DMS79 treated with DMSO at 0.1 percent for 48 hours (cell line): ENCODE data around the gene CHN2.
"Not testable (repeated sequence)": the region's sequence is repeated elsewhere in the genome, so short reads cannot be mapped to it uniquely, and the experiment has no call there.

Source experiments
- DNase-seq: peaks from one replicate; lab custom pipeline; 2025; lab: John Stamatoyannopoulos, UW

CHN2 gene

DNA sequence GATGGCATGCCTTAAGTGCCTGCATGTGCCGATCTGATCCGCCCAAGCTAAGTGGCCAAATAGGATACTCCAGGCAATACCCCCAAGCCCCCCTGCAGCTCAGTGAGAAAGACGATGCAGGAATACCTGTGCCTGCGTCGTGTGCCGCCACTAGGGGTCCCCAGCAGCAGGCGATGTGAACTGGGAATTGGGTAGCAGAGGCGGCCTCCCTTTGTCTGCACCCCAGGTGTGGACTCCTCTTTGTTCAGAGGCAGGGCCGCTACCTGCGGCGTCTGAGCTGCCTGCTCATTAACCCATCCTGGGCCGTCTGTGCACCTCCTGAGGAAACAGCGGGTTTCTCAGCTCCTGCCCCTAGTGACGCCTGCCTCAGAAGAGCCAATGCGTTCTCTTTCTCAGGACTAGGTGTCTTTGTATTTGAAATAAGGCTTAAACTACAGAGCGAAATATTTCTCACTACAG lies 4.8 kb upstream of the CHN2 start:
- DNase-seq: peak; percentile 89

DNA sequence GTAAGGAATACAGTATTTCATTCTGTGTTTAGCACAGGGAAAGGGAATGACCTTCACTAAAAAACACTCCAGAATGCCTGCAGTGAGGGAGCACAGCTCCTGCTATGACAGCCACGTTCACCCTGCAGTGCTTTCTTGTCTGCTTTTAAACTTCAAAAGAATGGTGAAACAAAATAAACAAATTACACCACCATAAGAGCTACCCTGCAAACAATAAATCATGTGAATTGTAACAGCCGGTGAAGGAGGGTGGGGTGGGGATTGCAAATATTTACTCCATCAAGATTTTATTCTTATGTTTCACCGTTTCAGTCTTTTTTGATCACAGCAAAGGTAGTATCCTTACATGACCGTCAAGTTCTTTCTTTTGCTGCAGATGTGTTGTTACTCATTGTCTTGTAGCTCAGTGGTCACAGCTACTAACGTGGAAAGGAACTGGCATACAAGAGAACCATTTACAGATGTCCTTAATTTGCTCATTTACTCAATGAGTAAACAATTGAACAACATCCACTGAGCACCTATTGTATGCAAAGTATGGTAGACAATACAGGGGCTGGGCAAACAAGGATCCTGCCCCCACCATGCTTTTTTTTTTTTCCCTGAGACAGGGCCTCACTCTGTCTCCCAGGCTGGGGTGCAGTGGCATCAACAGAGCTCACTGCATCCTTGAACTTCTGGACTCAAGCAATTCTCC lies 4.1 kb upstream of the CHN2 start:
- peak; percentile 81 for DNase-seq

DNA sequence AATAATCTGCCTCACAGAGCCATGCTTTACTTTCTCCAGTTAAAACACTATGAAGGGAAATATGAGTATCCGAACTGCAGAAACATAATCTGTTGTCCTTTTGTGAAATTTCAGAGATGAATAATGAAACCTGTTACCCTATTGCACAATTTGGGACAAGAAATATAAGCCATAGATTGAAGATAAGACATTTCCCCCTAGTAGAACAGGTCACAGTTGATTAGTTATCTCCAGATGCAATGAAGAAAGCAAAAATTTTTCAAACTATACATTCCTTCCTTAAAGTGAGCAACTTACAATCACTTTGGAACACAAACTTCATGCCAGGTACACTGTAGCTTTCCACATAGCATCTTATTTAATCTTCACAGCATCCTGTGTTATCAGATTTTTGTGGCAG lies 2.3 kb upstream of the CHN2 start:
- no peak for DNase-seq

DNA sequence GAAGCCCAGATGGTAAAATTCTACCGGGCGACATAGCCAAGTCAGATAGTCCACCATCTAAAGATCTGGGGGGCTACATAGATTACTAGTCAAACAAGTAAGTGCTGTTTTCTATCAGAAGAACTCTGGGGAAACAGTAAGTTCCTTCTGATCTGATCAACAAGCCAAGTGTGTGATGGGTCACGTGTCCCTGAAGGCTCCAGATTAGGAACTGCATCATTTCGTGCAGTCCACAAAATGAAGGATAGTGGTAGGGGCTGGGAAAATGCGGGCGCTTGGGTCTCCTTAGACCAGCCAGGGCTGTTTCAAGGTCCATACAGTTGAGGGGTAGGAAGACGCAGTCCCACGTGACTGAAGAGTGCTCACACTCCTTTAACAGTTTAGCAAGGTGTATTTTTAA lies 1.8 kb upstream of the CHN2 start:
- DNase-seq: no peak

DNA sequence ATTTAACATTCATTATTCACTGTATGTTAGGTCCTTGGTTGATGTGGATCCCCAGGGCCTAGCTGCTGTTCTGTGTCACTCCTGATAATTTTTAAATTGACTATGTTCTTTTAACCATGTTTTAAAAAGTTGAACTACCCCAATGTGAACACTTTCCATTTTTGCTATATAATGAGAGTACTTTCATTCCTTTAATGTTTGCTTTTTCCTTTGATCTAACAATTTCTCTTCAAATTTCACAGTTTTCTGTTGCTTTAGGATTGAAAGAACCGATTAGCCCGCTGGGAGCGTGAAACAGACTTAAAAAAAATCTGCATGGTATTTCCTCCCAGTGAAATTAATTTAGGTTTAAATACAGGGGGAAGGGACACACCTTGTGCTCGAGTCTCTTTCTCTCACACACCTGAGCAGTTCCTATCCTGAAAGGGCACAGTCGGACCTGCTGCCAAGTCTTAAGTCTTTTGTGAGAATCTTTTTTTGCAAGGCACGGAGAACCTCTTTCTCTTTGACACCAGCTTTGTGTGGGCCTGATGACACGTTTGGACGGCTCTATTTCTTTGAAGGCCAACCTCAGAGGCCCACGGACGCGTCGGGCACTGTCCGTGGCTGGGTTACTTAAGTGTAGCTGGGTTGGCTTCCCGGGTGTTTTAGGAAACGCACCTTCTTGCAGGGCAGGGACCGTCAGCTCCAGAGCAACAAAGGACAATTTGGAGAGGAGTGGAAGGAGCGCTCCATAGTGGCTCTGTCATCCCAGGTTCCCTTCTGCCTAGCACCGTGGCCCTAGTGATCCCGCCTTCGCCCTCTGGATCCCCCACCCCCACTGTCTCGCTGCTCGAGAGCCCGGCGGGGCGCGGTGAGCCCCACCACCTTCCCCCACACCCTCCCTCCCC lies 1.0 kb upstream of the CHN2 start:
- DNase-seq: peak; percentile 77

DNA sequence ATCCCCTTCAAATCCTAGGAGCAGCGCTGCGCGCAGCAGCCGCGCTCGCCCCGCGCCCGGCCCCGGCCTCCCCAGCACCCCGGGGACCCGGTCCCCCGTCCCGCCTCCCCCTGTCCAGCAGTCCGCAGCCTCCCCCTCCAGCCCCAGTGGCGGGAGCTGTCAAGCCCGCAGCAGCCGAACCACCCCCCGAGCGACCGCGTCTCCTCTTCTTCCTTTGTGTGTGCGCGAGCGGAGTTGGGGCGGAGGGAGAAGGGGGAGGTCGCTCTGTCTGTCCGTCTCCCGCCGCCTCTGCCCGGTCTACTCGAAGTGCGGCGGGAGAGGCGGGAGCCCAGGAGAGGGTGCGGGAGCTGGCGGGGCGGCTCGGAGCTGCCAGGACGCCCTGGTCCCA lies 375 bp upstream of the CHN2 start:
- peak; percentile 65 for DNase-seq

DNA sequence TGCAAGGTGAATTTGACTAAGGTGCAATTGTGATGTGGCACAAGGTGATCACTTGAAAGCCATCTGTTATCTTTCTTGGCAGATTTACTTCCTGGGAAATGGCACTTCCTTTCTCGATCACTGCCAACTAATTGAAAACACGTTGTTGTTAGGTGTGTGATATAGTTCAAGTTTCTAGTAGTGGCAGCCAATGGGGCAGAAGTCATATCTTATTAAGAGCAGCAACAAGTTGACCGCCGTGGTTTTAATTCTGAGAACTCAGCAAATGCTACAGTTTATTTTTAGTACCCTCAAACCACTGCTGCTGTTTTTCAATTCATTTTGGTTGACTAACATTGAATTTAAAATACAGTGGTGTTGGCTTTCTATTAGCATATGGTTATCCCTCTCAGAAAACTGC lies 1.6 kb downstream of the CHN2 start:
- DNase-seq: peak; percentile 43

DNA sequence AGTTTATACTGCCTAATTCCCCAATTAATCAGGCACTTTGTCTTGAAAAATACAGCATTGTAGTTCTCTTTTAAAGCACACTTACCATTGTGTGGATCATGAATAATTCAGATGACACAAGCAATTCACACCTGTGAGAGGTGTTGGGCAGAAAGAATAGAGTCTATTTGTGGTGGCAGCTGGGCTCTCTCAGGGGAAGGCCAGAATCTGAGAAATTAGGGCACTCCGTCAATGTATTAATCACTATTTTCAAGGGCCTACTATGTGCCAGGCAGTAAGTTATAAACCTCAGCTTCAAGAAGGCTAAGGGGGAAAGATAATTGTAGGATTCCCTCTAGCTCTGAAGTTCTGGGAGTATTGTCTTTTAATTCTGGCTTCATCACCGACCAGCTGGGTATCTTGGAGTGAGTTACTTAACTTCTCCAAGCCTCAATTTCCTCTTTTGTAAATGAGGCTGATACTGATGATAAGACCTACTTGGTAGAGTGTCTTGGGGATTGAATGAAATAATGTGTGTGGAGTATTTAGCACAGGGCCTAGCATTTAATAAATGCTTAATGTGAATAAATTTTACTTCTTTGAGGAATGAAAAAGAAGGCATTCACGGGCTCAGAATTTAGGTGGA lies 2.5 kb downstream of the CHN2 start:
- DNase-seq: no peak

DNA sequence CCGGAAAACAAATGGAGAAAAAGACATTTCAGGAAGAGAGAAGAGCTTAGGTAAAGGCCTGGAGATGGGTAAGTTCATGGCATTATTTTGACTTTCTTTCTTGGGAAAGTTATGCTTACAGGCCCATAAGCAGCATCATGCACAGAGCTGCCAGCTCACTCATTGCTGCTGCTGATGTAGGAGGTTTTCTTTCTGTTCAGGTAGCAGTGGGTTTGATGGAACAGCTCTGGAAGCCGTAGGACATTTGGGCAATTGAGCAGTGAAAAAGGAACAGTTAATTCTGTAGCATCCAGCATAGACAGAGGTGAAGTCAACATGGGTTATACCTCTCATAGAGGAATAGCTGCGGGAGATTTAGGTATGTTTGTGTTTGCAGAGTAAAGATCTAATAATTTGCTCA lies 3.3 kb downstream of the CHN2 start:
- no peak for DNase-seq

DNA sequence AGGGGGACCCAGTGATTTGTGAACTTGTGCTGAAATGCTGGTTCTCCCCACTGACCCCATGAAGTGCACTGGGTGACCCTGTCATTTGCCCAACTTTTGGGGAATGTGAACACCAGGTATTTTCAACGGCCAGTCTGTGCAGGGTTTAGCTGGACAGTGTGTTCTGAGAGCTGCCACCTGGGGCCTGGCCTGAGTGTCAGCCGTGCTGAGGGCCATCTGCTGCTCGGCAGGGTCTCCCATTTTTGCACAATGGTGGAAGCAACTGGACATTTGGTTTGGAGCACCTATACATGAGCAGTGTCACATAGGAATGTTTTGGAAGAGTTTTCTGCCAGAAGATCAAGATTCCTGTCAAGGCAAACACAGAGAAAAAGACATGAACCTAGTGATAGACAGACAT lies 5.2 kb downstream of the CHN2 start:
- DNase-seq: no peak

DNA sequence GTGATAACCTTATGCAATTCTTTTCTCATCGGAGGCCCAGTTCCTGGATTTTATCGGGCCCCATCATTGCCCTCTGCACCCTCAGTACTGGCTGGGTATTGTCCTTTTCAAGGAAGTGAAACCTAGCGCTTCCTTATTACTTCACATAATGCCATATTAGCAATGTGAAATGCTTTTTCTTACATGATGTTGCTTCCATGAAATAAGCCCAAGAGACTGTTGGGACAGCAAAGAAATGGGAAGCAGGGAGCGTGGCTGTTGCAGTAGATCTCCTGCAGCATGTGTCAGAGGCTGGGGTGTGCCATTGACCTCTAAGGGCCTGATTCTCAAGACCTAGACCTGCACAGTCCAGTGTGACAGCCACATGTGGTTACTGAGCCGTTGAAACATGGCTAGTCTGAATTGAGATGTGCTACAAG lies 8.1 kb downstream of the CHN2 start:
- DNase-seq: no peak

DNA sequence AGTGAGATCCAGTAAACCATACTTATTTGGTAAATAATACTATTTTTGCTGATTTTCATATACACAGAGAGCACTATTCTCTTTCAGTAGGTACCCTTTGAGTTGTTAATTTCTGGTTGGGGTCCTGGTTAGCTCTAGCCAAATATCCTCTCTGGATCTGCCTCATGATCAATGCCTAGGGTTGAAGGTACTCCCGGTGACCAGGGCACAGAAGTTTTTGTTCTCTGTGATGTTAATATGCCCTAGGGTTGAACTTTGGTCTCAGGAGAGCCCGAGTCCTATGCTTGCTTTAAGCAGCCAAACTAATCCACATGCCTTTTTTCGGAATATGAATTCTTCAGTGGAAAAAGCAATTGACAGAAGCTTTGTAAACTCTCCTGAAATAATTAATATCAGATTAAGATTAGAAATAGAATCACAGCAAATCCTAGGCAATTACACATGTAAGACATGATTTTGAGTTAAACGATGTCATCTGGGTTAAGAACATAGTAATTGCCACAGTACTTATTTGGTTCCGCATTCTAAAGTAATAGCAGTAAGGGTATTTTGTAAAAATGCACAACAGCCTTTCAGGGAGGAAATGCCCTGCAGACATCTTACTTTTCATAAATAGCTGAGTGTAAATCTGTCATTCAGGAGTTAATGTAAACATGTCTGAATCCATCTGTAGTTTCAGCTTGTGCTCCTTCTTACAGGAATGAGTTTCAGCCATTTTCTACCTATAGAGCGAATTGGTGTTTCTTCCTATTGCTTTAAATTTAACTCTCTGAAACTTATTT lies 10.1 kb downstream of the CHN2 start:
- DNase-seq: no peak

DNA sequence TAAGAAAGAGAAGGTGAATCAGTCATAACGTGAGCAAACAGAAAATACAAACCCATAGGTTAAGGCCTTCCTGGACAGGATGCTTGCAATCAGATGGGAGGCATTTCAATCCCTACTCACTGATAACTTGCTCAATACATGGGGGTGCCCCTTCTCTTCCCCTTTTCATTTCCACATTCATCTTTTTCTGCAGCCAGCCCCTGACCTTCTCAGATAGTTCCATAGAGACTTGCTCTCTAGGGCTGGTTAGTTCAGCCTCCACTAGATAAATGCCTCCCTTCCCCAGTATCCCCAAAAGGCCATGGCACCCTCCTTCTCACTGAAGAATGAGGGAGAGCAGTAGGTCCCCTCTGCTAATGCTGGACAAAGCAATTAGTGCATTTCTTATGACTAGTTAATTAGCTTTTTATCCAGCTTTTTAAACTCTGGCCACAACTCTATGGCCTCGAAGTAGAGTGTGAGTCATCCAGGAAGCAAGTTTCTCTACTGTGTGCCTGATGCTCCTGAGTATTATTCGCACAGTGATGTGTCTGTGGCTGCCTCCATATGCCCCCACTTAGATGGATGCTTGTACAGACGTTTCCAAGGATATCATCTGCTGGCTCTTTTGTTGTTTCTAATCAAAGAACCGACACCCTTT lies 12.7 kb downstream of the CHN2 start:
- no peak for DNase-seq

DNA sequence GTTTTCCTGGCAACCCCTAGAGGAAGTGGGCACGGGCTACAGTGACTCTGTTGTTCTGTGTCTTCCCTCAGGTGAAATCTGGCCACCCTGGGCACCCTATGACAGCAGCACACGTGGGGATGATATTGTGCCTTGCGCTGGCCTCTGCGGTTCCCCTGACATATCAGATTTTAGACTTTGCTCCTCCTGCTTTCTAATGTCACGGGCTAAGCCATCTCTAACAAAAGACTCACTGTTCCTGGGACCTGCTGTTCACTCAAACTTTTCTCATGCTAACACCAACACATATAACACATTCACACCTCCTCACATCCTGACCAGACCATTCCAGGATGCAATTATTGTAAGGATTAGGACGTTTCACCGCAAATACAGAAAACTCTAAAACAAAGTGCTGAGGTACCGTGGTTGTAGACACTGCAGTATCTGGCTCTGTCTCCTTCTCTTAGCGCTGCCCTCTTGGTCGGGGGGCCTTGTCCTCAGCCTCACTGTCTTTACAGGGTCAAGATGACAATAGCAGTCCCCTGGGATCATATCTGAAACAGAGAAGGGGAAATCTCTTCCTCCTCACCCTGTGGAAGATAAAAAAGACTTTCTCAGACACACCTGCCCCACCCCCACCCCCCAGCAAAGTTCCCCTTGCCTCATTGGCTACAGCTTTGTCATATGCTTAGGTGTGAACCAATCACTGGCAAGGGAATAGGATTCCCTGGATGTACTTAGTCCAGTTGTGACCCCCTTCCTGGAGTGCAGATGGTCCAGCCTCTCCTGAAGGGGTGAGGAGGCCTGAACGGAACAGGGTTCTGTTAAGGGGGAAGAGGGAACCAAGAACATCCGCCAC lies 14.1 kb downstream of the CHN2 start:
- no peak for DNase-seq

DNA sequence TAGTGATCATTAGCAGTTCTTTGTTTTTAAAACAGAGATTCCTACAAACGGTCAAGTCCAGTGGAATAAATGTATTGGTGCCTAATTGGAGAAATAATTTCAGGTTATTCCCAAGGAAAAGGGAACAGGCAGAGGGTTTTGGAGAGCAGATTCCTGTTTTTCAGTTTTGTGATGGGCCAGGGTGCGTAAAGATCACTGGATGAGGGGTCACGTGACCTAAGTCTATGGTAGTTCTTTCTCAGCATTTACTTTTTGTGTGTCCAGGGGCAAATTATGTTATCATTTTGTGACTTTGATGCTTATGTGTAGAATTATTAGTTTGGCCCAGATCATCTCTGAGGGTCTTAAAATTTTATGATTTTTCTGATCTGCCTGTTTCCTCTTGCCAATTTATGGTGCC lies 15.2 kb downstream of the CHN2 start:
- DNase-seq: no peak

DNA sequence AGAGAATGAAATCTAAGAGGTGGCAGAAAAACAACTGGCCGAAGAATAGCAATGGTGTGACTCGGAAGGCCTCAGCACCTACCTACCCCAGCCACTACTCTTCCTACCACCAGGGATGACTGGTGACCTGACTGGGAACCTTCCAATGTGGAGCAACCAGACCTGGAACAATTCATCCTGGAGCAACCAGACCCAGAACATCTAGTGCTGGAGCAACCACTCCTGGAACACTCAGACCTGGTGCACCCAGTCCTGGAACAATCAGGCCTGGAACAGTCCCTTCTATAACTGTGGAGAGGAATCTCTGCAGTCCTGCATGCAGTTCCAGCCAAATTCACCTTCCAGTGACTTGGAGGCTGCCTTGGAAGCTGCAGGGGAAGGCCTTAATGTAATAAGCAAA lies 18.2 kb downstream of the CHN2 start:
- DNase-seq: not testable (repeated sequence)

DNA sequence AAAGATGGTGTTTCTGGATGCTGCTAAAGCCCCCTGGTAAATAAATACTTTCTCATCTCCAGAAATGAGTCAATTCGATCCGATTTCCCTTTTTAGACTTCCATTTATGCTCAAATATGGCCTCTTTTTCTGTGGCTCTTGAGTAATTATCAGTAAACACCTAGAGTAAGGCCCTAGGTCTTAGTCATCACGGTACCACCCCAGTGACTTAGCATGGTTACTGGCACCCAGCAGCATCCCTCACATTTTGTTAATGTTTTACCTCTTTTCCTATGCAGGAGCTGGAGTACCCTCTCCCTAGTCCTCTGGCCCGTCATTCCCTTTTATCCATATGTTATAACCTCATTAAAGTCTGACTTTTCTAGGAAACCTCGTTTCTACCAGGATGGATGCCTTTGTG lies 19.5 kb downstream of the CHN2 start:
- no peak for DNase-seq

DNA sequence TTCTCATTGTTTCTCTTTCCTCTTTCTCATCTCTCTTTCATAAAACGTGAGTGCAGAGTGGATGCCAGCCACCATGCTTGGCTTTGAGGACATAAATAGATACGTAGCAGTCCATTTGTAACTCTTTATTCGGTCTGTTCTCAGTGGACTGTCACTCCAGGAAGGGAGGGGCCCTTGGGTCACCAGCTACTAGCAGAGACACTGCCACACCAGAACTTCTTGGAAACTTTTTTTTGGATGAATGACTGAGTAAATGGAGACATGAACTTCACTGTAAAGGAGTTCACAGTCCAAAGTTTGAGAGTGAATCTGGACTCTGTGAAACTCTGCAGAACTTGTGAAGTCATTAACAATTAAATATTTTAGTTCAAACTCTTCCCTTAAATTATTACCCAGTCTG lies 20.2 kb downstream of the CHN2 start:
- no peak for DNase-seq

DNA sequence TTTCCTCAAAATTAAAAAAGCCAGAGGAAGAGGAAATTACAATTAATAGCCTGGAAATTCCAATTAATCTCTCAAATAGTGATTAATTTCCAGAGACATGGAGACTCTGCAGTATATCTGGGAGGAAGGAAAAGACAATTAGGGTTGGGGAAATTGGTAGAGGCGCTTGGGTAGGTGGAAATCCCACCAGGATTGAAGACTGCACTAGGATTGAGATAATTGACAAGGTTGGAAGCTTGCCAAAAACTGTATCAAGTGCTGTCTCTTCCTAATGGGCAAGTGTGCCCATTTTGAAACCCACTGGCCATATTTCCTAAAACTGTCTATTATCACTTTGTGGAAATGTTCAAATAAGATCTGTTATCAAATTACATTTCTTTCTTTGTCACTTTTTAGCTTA lies 21.6 kb downstream of the CHN2 start:
- DNase-seq: no peak

DNA sequence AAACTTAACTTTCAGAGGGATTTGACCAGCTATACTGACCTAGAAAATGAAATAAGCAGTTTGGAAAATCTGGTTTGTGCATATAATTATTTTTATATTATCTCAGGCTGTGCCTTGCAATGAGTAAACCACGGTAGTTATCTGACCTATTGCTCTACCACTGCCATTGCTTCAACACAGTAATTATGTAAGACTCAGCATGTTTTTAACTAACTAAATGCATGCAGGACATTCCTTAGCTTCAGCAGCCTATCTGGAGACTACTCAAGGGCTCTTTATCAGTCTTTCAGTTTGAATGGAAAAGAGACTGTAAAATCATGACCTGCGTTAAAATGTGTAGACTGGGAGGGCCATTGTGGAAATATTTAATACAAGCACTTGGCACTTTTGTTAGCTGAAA lies 22.5 kb downstream of the CHN2 start:
- no peak for DNase-seq

DNA sequence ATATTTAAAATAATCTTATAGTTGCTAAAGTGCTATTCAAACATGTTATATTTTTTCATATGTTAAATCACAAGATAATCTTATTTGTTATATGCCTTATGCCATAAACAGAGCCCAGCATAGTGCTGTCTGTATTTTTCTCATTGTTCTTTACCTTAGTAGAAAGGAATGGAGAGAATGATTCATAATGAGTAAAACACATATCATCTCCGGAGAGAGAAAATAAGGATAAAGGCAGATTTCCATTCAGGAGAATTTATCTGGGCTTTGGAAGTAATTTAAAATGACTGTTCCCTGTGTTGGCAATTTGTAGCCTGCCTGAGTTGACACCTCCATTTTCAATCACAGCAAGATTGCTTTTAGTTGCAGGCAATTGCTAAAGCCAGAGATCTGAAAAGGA lies 30.2 kb downstream of the CHN2 start:
- DNase-seq: no peak
